ENCODE measurements around the gene RB1.

- TF ChIP-seq POLR2A (IDR thresholded peaks at IDR 0.05) (no peak), CTCF (IDR thresholded peaks at IDR 0.05) (no peak)
Observed at GRCh38 chr13:48370815-48371214, 67.3 kb downstream of the RB1 start.
